ENCODE measurements around the gene PRPF38B. TPM values are rescaled to one million over a fixed set of nuclear protein-coding genes. Genes with fewer than 3 reads are reported as not detected.

Gene PRPF38B
- total and polyA plus RNA-seq, 2 of the 8 experiments (the other 6 are each of a cell fraction or from before 2014, with no cell fraction given): 16.6 to 50.6 TPM

- TF ChIP-seq CHD2 (IDR thresholded peaks at IDR 0.05; ENCODE audit: low read length) (no peak), RNF2 (IDR thresholded peaks at IDR 0.05; ENCODE audit: borderline replicate concordance, low read depth, low read length, missing control alignments, poor library complexity, severe bottlenecking) (no peak), SP1 (IDR thresholded peaks at IDR 0.05; ENCODE audit: low read depth, low read length) (no peak), NANOG (IDR thresholded peaks at IDR 0.05; ENCODE audit: insufficient read depth, low read depth, low read length, poor library complexity, severe bottlenecking) (no peak), ATF3 (IDR thresholded peaks at IDR 0.05; ENCODE audit: insufficient read depth, low read depth, low read length) (no peak), CTCF (IDR thresholded peaks at IDR 0.05; ENCODE audit: control extremely low read depth in 1 of 3, insufficient read depth in 1 of 3, low read depth in 1 of 3, low read length in 3 of 3) (peak; percentile 59 to 85 (median 85)), SP2 (IDR thresholded peaks at IDR 0.05; ENCODE audit: low read length) (no peak), POLR2AphosphoS5 (IDR thresholded peaks at IDR 0.05; ENCODE audit: low read depth, low read length) (no peak), PHF8 (conservative IDR thresholded peaks at IDR 0.05; ENCODE audit: low read depth, low read length) (no peak), CEBPB (IDR thresholded peaks at IDR 0.05; ENCODE audit: low read depth, low read length) (no peak)
Measured at GRCh38 chr1:108708691-108709660, 16.9 kb downstream of the PRPF38B start (continued).

Measured in H1 (cell line).